Cardiac muscle cell (in vitro differentiated cells and primary cell): Measurements from ENCODE around the gene CABCOCO1. TPM values are rescaled to one million over a fixed set of nuclear protein-coding genes. Genes with fewer than 3 reads are reported as not detected.

Experiments
- DNase-seq, 2 donors: peaks; one replicate each; pipeline versions ENCODE4 v3.0.0 to v3.0.0-alpha.2; 2010 to 2017; ENCODE audit warnings: low read depth in 1 of 2, low spot score in 1 of 2
- H3K27ac ChIP-seq: fragments of 200-600 bp; sonication (generic); 2 replicates; pipeline ENCODE4 v1.5.1; 2016
- H3K27me3 ChIP-seq: fragments of 200-600 bp; sonication (generic); 2 replicates; pipeline ENCODE4 v1.6.0; 2016; ENCODE audit warnings: control low read depth
- H3K36me3 ChIP-seq: fragments of 200-600 bp; sonication (generic); 2 replicates; pipeline ENCODE4 v1.5.1; 2016; ENCODE audit warnings: control low read depth
- H3K4me1 ChIP-seq: fragments of 200-600 bp; sonication (generic); 2 replicates; pipeline ENCODE4 v1.8.1; 2017; ENCODE audit warnings: low read depth, mild to moderate bottlenecking, mixed run types
- H3K4me3 ChIP-seq: fragments of 200-600 bp; sonication (generic); 2 replicates; pipeline ENCODE4 v1.5.1; 2016; ENCODE audit warnings: mild to moderate bottlenecking
- H3K9me3 ChIP-seq: fragments of 200-600 bp; sonication (generic); 2 replicates; pipeline ENCODE4 v1.5.1; 2017; ENCODE audit warnings: low read depth, mild to moderate bottlenecking, control low read depth
- CTCF ChIP-seq: IDR thresholded peaks from 2 replicates; pipeline ENCODE4 v1.5.1; 2012; ENCODE audit warnings: low read depth, mild to moderate bottlenecking, low read length
- polyA plus RNA-seq: library from polyadenylated mRNA; unstranded; fragments of >200 nt; fragmentation: Nextera tagmentation; extraction: Ambion mirVana; gene quantifications from 2 replicates; pipeline ENCODE4 v1.2.1, GENCODE V29; 2016
- total RNA-seq: library from RNA; depleted of rRNA; stranded (reverse); fragments of >200 nt; gene quantifications from 2 replicates; pipeline ENCODE4 v1.2.3, GENCODE V29; 2016

CABCOCO1 gene
- total and polyA plus RNA-seq, 2 experiments from 2014 or later, result 1.5 TPM

DNA sequence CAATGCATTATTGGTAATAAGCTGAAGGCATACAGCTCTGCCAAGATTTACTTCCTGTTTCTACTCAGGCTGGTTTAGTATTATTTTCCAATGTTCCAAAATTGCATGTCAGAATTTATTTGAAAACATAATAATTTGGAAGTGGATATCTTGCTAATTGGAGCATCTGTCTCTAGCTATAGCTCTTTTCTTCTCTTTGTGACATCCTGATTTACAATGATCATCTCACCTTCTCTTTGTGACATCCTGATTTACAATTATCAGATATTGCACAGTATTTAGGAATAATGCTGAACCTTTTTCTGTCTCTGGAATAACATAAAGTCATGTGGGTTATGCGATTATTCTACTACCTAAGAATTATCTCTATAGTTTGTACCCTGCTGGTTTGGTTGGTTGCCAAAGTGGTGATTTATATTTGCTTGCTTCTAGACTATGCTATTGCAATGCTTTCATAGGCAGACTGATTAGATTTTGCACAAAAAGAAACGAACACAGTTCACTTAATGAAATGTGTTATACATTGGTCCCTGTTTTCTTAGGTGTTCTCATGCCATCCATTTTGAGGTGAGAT, 44.3 kb upstream of the CABCOCO1 start:
- Histone ChIP-seq H3K27me3 (no peaks in the 10 kb centered on the region), H3K4me1 (peaks cover 28% of the 10 kb centered on the region), H3K36me3 (no peaks in the 10 kb centered on the region), H3K27ac (no peak overlapping the region), H3K4me3 (no peak overlapping the region), H3K9me3 (no peaks in the 10 kb centered on the region)
- TF ChIP-seq CTCF, result no peak
- DNase-seq, result no peak

DNA sequence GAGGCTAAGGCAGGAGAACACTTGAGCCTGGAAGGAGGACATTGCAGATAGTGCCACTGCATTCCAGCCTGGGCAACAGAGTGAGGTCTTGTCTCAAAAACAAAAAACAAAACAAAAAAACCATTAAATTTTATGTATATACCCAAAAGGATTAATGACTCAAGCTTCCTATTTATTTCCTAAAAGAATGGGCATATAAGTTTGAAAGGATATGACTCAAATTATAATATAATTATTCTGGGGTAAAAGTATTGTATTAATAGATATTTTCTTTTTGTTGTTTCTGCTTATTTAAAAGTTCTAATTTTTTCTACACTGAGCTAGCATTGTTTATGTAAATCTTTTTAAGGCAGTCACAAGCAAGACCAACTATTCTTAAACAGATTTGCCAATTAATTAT, 42.2 kb upstream of the CABCOCO1 start:
- H3K36me3 ChIP-seq, result no peaks in the 10 kb centered on the region
- peaks cover 34% of the 10 kb centered on the region for H3K4me1 ChIP-seq
- DNase-seq, result no peak
- no peaks in the 10 kb centered on the region for H3K9me3 ChIP-seq
- H3K27ac ChIP-seq, result no peak overlapping the region
- TF ChIP-seq CTCF, result no peak
- H3K4me3 ChIP-seq, result no peak overlapping the region
- H3K27me3 ChIP-seq, result no peaks in the 10 kb centered on the region

GRCh38 chr10:61621605-61622051, 41.1 kb upstream of the CABCOCO1 start:
- no peak overlapping the region for H3K4me3 ChIP-seq
- H3K9me3 ChIP-seq, result no peaks in the 10 kb centered on the region
- peak overlapping the region; percentile 45 for H3K27ac ChIP-seq
- no peaks in the 10 kb centered on the region for H3K36me3 ChIP-seq
- no peak for TF ChIP-seq CTCF
- H3K4me1 ChIP-seq, result peaks cover 34% of the 10 kb centered on the region
- peak; percentile 40 to 61 for DNase-seq
- no peaks in the 10 kb centered on the region for H3K27me3 ChIP-seq

- Histone ChIP-seq H3K9me3 (no peaks in the 10 kb centered on the region), H3K4me1 (peaks cover 34% of the 10 kb centered on the region), H3K4me3 (peak overlapping the region; percentile 1), H3K36me3 (no peaks in the 10 kb centered on the region), H3K27me3 (no peaks in the 10 kb centered on the region), H3K27ac (peak overlapping the region; percentile 62)
- TF ChIP-seq CTCF, result no peak
- peak in 1 of 2 donors; percentile 29 for DNase-seq
Measured at GRCh38 chr10:61623161-61623560, 39.6 kb upstream of the CABCOCO1 start.

GRCh38 chr10:61626209-61626608, 36.5 kb upstream of the CABCOCO1 start:
- no peak for DNase-seq
- TF ChIP-seq CTCF, result no peak
- no peaks in the 10 kb centered on the region for H3K36me3 ChIP-seq

DNA sequence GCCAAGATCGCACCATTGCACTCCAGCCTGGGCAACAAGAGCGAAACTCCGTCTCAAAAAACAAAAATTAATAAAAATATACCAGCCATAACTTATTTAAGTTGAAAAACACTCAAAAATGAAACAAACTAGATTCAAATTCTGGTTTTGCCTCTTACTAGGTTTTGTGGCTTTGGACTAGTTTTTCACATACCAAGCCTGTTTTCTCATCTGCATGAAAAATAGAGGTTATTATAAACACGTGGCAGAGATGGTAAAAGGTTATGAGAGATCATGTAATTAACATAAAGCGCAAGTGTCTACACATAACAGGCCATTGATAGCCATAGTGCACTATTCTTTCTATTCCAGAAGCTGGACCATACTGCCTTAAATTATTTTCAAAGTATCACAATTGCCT, 35.5 kb upstream of the CABCOCO1 start:
- Histone ChIP-seq H3K36me3 (no peaks in the 10 kb centered on the region), H3K4me1 (peaks cover 18% of the 10 kb centered on the region), H3K4me3 (no peak overlapping the region), H3K27ac (no peak overlapping the region), H3K27me3 (no peaks in the 10 kb centered on the region), H3K9me3 (no peaks in the 10 kb centered on the region)
- no peak for DNase-seq
- TF ChIP-seq CTCF, result no peak

More at GRCh38 chr10:61626209-61626608, 36.5 kb upstream of the CABCOCO1 start:
- no peaks in the 10 kb centered on the region for H3K27me3 ChIP-seq
- no peaks in the 10 kb centered on the region for H3K9me3 ChIP-seq
- peaks cover 29% of the 10 kb centered on the region for H3K4me1 ChIP-seq
- no peak overlapping the region for H3K27ac ChIP-seq
- H3K4me3 ChIP-seq, result no peak overlapping the region
